ENCODE data around the gene MDGA2.
"Not testable (repeated sequence)": the region's sequence is repeated elsewhere in the genome, so short reads cannot be mapped to it uniquely, and the experiment has no call there.

Gene MDGA2

DNA sequence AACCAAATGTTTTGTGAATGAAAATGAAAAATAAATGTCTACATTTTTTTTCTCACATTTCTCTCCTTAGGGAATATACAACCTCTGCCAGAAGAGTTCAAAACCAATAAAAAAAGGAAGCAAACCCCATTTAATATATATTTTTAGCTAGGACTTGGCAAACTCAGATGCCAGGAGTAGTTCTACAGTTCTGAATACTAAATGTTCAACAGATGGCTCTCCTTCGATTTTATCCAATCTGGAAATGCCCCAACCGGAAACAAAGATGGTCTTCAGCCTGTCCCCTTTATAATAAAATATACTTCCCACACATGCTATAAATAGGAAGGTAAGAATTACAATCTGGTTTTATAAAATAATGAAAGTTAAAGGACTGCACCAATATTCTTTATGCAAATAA lies 330.4 kb downstream of the MDGA2 start:
- H3K4me3 ChIP-seq (ENCODE audit: low read depth, low read length): no peak overlapping the region

DNA sequence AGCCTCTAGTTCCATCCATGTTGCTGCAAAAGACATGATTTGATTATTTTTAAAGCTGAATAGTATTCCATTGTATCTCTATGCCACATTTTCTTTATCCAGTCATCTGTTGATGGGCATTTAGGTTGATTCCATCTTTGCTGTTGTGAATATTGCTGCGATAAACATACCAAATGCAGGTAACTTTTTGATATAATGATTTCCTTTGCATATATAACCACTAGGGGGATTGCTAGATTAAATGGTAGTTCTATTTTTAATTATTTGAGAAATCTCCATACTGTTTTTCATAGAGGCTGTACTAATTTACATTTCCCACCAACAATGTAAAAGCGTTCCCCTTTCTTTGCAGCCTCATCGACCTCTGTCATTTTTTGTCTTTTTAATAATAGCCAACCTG lies 342.5 kb downstream of the MDGA2 start:
- H3K4me3 ChIP-seq (ENCODE audit: low read depth, low read length): no peak overlapping the region

DNA sequence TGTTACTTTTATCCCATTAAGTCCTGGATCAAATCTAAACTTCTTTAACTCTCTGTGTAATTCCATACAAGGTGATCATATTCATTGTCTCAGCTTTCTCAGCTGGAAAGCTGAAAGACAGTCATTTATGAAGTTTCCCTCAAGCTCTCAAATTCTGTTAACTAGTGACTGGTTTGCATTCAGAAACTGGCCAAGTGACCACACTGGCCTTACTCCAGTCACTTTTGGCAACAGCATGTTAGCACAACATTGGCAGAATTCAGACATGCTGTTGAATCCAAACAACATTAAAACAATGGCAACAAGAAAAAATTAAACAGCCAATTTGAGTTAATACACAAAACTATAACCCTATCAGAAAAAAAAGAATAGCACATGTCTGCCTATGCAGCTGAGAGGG lies 343.3 kb downstream of the MDGA2 start:
- no peak overlapping the region for H3K4me3 ChIP-seq (ENCODE audit: low read depth, low read length)

DNA sequence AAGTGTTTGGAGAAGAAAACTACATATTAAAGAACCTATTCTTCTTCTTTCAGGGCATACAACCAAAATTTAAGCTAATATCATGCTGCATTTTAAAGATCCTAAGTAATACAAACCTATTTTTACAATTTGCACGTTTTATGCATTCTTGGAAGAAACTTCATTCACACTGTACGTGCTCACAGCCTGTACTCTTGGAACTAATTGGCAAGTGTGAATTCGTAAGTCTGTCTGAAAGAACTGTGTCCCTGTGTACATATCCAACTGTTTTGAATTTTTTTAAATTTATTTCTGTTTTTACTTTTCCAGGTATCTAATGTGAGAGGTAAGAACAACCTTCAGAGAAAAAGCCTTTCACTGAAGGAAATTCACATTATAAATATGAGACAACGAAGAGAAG lies 347.0 kb downstream of the MDGA2 start:
- H3K4me3 ChIP-seq (ENCODE audit: low read depth, low read length): no peak overlapping the region

DNA sequence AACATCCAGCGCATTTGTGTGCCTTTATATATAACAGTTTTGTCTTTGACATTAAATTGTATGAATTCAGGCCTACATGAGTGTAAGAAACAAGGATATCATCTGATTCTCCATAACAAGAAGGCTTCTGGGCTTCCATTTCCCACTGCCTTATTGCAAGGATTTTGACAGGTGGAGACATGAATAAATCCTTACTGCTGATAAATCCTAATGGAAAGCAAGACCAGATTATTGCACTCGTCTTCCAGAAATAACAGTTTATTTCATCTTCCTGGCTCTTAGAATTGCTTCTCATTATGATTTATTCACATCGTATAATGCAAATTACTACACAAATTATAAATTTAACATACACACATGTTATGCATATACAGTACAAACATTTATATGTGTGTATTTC lies 348.1 kb downstream of the MDGA2 start:
- no peak overlapping the region for H3K4me3 ChIP-seq (ENCODE audit: low read depth, low read length)

DNA sequence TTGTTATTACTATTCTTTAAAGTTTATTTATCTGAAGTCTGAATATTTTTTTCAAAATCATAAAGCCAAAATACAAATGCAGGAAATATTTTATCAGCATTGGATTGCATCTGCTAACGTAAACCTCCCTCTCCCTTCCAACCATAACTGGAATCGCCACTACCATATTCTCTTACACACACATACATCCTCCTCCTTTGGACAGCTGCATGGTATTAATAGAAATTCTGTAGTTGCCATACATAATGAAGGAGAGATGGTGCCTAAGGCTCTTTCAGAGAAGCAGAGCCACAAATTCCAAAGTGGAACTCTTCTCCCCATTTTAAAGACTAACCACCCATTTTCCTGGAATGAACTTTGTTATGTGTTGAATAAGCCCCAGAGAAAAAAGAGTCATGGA lies 352.7 kb downstream of the MDGA2 start:
- H3K4me3 ChIP-seq (ENCODE audit: low read depth, low read length): no peak overlapping the region

DNA sequence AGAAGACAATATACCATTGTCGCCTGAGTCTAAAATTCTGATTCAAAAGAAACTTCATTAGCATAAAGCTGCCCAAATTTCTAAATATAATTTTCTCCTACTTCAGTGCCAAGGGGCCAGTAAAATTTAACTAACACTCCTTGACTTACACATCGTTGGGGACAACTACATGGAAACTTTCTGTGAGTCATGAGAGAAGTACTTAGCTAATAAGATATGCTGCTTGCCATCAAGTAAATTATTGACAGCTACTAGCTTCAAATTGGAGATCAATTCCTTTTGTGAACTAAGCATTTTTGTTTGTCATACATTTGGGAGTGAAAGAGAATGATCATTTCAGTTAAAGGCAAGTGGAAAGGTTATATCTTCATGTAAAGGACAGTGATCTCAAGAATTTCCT lies 373.3 kb downstream of the MDGA2 start:
- no peak overlapping the region for H3K4me3 ChIP-seq (ENCODE audit: low read depth, low read length)

DNA sequence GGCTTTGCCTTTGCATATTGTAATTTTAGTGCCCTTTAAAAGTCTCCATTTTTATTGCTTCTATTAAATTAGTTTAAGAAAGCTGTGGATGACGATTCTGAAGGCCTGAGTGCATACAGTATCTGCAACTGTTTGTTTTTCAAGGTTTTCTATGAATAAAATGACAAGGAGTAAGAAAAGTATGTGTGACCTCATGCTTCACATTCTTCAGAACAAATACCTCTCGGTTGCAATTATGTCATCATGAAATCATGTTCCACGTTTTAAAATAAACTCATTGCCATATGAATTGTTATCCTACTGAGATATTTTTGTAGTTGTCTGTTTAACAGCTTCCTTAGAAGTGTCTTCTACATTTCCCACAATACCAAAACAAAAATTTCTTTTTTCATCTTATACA lies 374.6 kb downstream of the MDGA2 start:
- H3K4me3 ChIP-seq (ENCODE audit: low read depth, low read length): no peak overlapping the region

DNA sequence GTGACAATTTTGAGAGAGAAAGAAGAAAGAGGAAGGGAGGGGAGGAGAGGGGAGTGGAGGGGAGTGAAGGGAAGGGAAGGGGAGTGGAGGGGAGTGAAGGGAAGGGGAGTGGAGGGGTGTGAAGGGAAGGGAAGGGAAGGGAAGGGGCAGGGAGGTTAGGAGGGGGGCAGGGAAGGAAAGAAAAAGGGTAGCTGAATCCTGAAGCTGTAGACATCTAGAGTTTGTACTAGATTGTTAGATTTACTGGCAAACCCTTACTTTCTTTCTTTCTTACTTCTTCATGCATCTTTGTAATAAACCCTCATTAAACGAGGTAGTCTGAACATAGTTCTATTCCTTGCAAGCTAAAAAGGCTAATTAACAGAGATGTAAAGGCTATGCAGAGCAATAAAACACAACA lies 378.0 kb downstream of the MDGA2 start:
- no peak overlapping the region for H3K4me3 ChIP-seq (ENCODE audit: low read depth, low read length)

DNA sequence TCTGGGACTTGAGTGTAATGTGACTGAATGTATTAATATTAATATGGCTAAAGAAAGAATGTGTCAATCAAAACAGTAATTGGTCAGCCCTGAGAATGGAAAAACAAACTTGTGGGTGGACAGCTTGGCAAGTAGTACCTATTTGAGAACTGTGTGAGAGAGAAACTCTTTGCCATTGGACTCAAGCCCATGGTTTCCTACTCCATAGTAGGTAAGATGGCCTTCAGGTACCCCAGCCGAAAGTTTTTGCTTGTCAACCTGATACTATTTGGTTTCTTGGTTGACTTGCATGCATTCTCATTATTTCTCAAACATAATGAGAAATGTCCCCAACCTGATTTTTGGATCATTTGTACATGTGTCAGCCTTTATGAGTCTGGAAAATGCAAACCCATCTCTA lies 391.1 kb downstream of the MDGA2 start:
- no peak overlapping the region for H3K4me3 ChIP-seq (ENCODE audit: low read depth, low read length)

DNA sequence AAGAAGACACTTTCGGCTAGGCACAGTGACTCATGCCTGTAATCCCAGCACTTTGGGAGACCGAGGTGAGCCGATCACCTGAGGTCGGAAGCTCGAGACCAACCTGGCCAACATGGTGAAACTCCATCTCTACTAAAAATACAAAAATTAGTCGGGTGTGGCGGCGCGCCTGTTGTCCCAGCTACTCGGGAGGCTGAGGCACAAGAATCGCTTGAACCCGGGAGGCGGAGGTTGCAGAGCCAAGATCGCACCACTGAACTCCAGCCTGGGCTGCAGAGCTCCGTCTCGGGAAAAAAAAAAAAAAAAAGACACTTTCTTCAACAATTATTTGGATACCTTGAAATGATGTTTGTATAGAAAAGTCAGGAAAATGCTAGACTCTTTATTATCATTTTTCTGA lies 393.6 kb downstream of the MDGA2 start:
- H3K4me3 ChIP-seq (ENCODE audit: low read depth, low read length): not testable (repeated sequence)

DNA sequence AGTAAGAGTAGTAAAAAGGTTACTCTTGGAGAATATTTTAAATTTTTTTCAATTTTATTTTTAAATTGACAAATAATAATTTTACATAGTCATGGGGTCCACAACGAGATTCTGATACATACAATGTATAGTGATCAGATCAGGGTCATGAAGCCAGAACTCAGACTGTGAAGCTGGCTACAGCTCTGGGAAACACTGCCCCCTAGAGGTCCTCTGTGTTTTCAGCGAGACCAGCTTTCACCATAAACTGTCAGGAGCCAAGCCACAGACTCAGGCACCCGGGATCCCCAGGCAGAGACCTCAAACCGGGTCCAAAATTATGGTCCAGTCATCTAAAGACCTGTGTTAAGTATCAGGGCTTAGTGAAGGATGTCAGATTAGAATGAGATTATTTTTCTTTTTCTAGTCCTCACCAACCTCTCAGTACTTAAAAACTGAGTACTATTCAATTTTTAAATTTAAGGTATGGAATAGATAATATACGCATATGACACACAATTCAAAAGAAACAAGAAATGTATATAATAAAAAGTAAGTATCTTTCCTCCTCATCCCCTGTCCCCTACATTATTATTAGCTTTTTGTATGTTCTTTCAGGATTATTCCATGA lies 397.1 kb downstream of the MDGA2 start:
- H3K4me3 ChIP-seq (ENCODE audit: low read depth, low read length): no peak overlapping the region

DNA sequence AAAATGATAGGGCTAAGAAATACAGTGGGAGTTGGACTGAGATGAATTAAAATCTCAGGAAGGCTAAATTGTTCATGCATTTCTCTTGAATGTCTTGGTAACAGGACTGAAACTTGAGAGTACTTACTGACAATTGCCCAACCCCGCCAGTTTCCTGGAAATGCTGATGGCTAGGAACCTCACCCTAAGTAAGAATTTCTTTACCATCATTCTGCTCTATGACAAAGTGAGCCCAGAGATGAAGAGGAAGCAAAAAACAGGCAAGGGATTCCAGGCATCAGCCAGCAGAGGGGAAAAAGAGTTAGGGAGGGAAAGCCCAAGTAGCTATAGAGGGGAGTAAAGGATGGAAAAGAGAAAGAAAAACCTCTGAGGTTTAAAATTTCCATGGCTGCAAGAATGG lies 397.7 kb downstream of the MDGA2 start:
- no peak overlapping the region for H3K4me3 ChIP-seq (ENCODE audit: low read depth, low read length)

DNA sequence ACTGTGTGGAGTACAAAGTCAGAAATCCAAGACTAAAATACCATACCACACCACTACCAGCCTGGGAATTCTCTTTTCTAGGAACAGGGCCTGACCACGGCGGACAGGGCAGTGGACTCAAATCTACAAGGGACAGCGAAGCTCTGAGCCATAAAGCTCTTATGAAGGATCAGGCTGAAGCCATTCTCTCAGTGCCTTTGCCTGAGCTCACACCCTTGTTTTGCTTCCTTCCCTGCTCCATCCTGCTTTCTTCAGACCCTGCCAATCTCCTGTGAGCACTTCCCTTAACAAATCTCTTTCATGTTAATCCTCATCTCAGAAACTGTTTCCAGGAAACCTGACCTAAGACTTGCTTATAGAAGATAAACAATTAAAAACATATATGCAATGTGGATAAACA lies 398.5 kb downstream of the MDGA2 start:
- no peak overlapping the region for H3K4me3 ChIP-seq (ENCODE audit: low read depth, low read length)

DNA sequence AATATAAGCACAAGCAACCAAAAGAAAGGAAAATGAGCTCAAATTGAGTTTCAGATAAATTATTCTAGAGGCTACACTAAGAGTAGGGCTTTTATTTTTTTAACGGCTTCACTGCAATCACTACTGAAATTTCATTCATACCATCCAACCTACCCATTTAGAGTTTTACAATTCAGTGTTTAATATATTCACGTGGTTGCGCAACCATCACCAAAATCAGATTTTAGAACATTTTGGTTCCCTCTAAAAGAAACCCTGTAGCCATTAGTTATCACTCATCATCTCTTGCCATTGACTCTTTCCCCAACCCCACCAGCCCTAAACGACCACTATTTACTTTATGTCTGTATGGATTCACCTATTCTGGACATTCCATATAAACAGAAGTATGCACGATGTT lies 401.5 kb downstream of the MDGA2 start:
- H3K4me3 ChIP-seq (ENCODE audit: low read depth, low read length): no peak overlapping the region

DNA sequence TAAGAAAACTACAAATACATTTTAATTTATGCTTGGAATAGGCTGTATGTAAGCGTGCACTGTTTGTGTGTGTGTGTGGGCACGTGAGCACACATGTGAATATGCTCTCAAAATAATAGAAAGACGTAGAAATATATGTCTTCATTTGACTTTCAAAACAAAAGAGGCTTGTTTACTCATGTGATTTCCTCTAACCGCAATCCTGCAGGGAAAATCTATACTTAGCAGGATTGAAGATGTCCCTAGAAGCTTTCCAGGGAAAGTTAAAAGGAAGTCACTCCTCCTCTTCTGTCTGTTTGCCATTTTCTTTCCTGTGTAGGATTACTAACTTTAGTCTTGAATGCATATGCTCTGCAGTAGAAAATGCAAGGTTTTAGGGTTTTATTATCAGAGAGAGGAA lies 404.7 kb downstream of the MDGA2 start:
- no peak overlapping the region for H3K4me3 ChIP-seq (ENCODE audit: low read depth, low read length)

DNA sequence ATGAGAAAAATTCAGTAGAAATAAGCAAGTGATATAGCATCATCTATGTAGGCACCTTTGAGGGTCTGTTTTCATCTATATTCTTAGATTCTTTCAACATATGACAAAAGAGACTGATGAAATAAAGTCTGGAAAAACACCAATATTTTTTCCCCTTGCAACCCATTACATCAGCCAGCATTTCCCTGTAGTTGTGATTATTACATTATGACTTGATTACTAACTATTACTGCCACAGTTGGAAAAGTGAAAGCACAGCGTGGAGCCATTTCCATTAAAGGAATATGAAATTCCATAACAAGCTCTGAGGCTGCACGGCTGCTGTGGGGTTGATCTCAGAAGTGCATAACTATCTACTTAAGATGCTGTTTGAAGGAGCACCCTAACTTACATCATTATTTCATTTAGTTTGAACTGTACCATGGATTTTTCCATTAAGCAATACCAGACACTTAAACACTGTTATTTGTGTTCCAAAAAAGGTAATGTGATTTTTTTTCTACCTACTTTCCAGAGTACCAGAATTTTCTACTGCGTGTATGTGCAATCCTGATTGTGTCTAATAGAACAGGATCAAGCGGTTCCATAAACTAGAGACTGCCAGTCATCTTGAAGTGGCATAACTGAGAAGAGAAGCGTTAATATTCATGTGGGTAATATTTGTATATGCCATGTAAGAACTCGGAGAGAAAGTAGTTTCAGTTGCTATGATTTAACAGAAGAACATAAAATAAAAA lies 405.5 kb downstream of the MDGA2 start:
- H3K4me3 ChIP-seq (ENCODE audit: low read depth, low read length): no peak overlapping the region

DNA sequence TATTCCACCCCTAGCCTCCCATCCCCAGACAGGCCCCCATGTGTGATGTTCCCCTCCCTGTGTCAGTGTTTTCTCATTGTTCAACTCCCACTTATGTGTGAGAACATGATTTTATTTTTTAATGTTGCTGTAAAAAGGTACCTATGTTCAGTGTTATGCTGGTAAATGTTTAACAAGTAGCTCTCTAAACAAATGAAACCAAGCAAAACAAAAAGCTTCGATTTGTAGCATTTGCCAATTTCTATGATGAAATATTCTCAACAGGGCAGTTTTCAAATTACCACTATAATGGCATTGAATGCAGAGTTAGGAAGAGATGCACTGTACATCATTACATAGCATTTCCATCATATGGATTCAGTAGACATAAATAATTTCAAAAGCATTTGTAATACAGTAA lies 410.6 kb downstream of the MDGA2 start:
- no peak overlapping the region for H3K4me3 ChIP-seq (ENCODE audit: low read depth, low read length)

DNA sequence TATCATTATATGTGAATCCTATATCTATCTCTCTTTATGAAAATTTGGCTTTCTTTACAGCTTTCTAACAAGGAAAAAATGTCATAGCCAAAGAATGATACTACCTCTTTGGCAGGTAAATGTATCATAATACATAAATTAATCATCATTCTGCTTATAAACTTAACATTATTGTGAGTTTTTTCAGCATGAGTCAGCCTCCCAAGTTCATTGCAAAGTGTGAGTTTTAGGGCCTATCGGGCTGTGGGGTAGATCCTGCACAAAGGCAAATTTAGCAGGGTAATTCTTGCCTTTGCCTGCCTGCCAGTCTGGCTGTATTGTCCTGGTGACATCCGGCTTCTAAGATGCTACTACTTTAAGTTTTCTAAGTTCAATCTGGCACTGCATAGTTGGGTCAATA lies 412.6 kb downstream of the MDGA2 start:
- no peak overlapping the region for H3K4me3 ChIP-seq (ENCODE audit: low read depth, low read length)

DNA sequence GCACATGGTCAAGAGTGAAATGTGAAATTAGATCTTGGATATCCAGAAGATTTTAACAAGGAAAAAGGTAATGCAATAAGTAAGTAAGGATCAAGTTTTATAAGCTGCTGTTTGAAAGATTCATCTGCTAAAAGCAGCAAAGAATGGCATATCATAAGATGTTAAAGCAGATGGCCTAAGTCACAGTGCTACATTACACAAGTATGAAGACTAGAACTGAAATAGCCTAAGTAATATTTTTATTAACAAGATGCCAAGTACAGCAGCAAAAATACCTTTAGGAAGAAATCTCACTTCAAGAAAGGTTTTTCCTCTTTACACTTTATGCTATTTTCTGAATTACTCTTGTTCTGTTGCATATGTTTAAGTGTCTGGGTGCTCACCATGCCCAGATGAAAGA lies 414.1 kb downstream of the MDGA2 start:
- no peak overlapping the region for H3K4me3 ChIP-seq (ENCODE audit: low read depth, low read length)

DNA sequence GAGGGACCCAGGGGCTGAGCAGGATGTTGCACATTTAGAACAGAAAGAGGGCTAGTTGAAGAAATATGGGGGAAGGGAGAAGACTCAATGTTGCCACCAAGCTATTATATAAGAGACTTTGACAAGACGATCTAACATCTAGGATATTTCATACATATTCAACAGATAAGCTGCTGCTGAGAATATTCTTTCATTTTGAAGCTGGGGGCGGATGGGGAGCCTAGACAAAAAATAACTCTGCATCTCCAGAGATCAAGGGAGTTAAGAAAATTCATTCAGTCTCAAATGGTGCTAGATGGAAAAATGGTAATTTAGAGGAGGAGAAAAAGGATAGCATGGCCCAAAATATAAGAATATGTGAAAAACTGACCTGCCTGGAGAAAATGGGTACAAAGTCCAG lies 415.6 kb downstream of the MDGA2 start:
- H3K4me3 ChIP-seq (ENCODE audit: low read depth, low read length): no peak overlapping the region

DNA sequence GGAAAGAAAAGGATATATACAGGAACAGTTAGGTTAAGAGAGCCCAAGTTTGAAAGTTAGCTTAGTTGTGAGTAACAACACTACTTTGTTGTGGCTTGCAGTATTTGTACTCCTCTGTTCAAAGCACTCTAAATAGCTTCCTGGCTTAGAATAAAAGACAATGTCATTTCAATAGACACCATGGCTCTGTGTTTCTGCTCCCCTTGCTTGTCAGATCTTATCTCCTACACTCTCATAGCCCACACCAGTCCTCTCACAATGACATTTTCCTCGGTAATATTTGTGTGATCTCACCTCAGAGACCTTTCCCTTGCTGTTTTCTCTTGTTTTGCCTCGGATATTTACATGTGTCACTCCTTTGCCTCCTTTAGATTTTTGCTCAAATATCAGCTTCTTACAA lies 418.4 kb downstream of the MDGA2 start:
- H3K4me3 ChIP-seq (ENCODE audit: low read depth, low read length): no peak overlapping the region

DNA sequence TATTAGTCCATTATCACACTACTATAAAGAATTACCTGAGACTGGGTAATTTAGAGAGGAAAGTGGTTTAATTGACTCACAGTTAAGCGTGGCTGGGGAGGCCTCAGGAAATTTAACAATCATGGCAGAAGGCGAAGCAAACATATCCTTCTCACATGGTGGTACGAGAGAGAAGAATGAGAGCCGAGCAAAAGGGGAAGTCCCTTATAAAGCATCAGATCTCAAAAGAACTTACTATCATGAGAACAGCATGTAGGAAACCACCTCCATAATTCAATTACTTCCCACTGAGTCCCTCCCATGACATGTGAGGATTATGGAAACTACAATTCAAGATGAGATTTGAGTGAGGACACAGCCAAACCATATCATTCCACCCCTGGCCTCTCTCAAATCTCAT lies 422.6 kb downstream of the MDGA2 start:
- no peak overlapping the region for H3K4me3 ChIP-seq (ENCODE audit: low read depth, low read length)
